ENCODE data around the gene CNGB1.
A peak's percentile ranks its signal among the peaks of the same experiment; 100 is the strongest.

Gene CNGB1

DNA sequence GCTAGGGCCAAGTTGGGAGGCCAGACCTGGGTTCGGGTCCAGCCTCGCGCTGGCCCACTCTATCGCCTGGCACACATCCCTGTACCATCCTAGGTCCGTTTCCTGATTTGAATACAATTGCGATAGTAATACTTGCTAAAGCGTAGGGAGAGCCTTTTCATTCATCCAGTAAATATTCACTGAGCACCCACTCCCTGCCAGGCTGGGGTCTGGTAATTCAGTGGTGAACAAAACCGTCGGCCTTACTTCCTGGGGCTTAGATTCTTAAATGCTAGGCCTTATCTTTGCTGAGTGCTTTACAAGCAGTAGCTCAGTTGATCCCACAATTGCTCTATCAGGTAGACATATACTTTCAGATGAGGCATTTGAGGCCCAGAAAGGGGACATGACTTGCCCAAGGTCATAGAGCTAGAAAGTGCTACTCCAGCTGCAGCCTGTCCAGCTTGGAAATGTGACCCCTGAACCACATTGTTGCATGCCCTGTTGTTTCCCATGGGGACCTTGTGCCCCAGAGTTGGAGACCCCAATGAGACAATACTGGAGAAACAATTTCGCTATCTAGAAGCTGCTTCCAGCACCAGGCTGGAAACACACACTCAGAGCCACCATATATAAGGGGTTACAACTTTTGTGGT is 31.0 kb upstream of the CNGB1 start:
- Histone ChIP-seq H4K91ac (ENCODE audit: low read depth, low read length) (no peak overlapping the region), H3K9me3 (ENCODE audit: insufficient read depth, low read depth, low read length) (no peaks in the 10 kb centered on the region), H3K14ac (ENCODE audit: low read length) (no peak overlapping the region), H4K12ac (ENCODE audit: low read depth, low read length) (no peak overlapping the region), H3K4me1 (ENCODE audit: control insufficient read depth in 1 of 2, insufficient read depth in 2 of 2, low read length in 2 of 2) (peaks cover 8 to 14% of the 10 kb centered on the region in 2 experiments), H3K27me3 (ENCODE audit: insufficient read depth, low read length) (no peaks in the 10 kb centered on the region), H2BK5ac (ENCODE audit: low read depth, low read length, poor library complexity) (no peak overlapping the region), H3K23ac (ENCODE audit: low read length) (no peak overlapping the region), H2AFZ (ENCODE audit: insufficient read depth, low read length, poor library complexity) (no peak overlapping the region), H2BK120ac (ENCODE audit: insufficient read depth, low read length, poor library complexity) (no peak overlapping the region), H3K79me2 (ENCODE audit: control insufficient read depth, insufficient read depth, low read length, poor library complexity) (peaks cover 4% of the 10 kb centered on the region), H3K4ac (ENCODE audit: low read depth, low read length) (no peak overlapping the region), H2BK12ac (ENCODE audit: low read length) (no peak overlapping the region), H3K18ac (ENCODE audit: low read length) (no peak overlapping the region), H3K4me2 (ENCODE audit: low read length) (peak overlapping the region; percentile 100), H3K9ac (ENCODE audit: low read length) (no peak overlapping the region), H3K36me3 (ENCODE audit: control insufficient read depth in 1 of 2, insufficient read depth in 2 of 2, low read length in 2 of 2) (peaks cover 21 to 26% of the 10 kb centered on the region in 2 experiments), H3K27ac (ENCODE audit: low read depth, low read length) (no peak overlapping the region), H4K8ac (ENCODE audit: low read depth, low read length) (no peak overlapping the region), H2AK5ac (ENCODE audit: low read length) (no peak overlapping the region), H3K79me1 (ENCODE audit: low read length) (peaks cover 8% of the 10 kb centered on the region), H3K4me3 (ENCODE audit: low read depth, low read length) (peak overlapping the region; percentile 89)
- WGBS (ENCODE audit: extremely low coverage, insufficient coverage, insufficient read length) = no CpG with 5 or more reads among the region's 10 CpGs
- no peak for DNase-seq

DNA sequence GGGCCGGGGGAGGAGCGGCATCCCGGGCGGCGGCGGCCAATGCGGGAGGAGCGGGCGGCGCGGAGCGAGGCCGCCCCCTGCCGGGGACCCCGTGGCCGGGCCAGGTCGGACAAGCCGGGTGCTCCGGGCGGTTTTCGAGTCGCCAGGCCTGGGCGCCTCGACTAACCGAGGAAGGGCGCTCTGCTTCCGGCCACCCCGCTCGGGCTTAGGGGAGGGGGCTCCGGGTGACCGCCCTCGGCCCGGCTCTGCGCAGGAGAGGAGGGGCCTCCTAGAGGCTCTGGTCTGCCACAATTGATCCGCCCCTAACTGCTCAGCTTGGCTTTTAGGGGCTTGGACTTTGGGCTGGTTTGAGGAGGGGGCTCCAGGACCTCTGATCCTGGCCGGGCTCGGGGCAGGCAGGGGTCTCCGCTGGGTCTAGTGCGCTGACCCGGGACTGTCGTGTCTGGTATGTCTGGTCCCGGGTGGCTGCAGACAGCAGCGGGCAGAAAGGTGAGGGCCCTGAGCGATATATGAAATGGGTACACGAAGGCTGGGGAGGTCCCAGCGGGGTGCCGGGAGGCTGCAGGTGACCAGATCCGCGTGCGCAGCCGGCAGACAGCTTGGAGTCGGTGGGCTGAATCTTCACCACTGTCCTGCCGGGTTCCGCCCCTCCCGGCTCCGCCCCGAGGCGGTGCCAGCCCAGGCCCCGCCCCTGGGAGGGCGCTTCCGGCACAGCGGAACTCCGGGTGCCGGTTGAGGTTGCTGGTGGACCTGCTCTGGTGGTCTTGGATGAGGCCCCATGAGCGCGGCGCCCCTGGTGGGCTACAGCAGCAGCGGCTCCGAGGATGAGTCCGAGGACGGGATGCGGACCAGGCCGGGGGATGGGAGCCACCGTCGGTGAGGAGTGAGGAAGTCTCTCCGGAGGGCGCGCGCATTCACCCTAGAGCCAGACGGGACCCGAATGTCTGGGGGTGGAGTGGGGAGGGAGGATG is 30.1 kb upstream of the CNGB1 start, which contains the start of gene USB1:
Gene USB1, plus strand, starts transcription at position 702 of the 971 bp plus-strand sequence. Its CDS starts 77 bp downstream, at position 779.
- peak within 1 kb of the TSS; percentile 61 for H2BK120ac ChIP-seq (ENCODE audit: insufficient read depth, low read length, poor library complexity)
- whole genome bisulfite sequencing (ENCODE audit: extremely low coverage, insufficient coverage, insufficient read length) = no CpG with 5 or more reads among the region's 81 CpGs
- H3K9ac ChIP-seq (ENCODE audit: low read length) = peak within 1 kb of the TSS; percentile 81
- no peaks in the 10 kb centered on the region for H3K27me3 ChIP-seq (ENCODE audit: insufficient read depth, low read length)
- DNase-seq = peak; percentile 93 to 94
- H3K4me1 ChIP-seq (ENCODE audit: control insufficient read depth in 1 of 2, insufficient read depth in 2 of 2, low read length in 2 of 2) = peaks cover 8 to 14% of the 10 kb centered on the region in 2 experiments
- H3K79me2 ChIP-seq (ENCODE audit: control insufficient read depth, insufficient read depth, low read length, poor library complexity) = peaks cover 4% of the 10 kb centered on the region
- peak within 1 kb of the TSS; percentile 94 for H3K18ac ChIP-seq (ENCODE audit: low read length)
- H2BK12ac ChIP-seq (ENCODE audit: low read length) = no peak within 1 kb of the TSS
- H2AFZ ChIP-seq (ENCODE audit: insufficient read depth, low read length, poor library complexity) = peak within 1 kb of the TSS; percentile 99
- no peak within 1 kb of the TSS for H2AK5ac ChIP-seq (ENCODE audit: low read length)
- peak within 1 kb of the TSS; percentile 98 for H4K8ac ChIP-seq (ENCODE audit: low read depth, low read length)
- peak within 1 kb of the TSS; percentile 65 for H3K27ac ChIP-seq (ENCODE audit: low read depth, low read length)
- H3K79me1 ChIP-seq (ENCODE audit: low read length) = peaks cover 8% of the 10 kb centered on the region
- H3K9me3 ChIP-seq (ENCODE audit: insufficient read depth, low read depth, low read length) = no peaks in the 10 kb centered on the region
- peaks cover 29 to 35% of the 10 kb centered on the region in 2 experiments for H3K36me3 ChIP-seq (ENCODE audit: control insufficient read depth in 1 of 2, insufficient read depth in 2 of 2, low read length in 2 of 2)
- H3K4me3 ChIP-seq (ENCODE audit: low read depth, low read length) = peak within 1 kb of the TSS; percentile 89
- peak within 1 kb of the TSS; percentile 76 for H4K91ac ChIP-seq (ENCODE audit: low read depth, low read length)
- H3K23ac ChIP-seq (ENCODE audit: low read length) = no peak within 1 kb of the TSS
- peak within 1 kb of the TSS; percentile 93 for H4K12ac ChIP-seq (ENCODE audit: low read depth, low read length)
- H2BK5ac ChIP-seq (ENCODE audit: low read depth, low read length, poor library complexity) = peak within 1 kb of the TSS; percentile 50
- H3K4ac ChIP-seq (ENCODE audit: low read depth, low read length) = peak within 1 kb of the TSS; percentile 81
- H3K4me2 ChIP-seq (ENCODE audit: low read length) = peak within 1 kb of the TSS; percentile 100
- peak within 1 kb of the TSS; percentile 94 for H3K14ac ChIP-seq (ENCODE audit: low read length)

DNA sequence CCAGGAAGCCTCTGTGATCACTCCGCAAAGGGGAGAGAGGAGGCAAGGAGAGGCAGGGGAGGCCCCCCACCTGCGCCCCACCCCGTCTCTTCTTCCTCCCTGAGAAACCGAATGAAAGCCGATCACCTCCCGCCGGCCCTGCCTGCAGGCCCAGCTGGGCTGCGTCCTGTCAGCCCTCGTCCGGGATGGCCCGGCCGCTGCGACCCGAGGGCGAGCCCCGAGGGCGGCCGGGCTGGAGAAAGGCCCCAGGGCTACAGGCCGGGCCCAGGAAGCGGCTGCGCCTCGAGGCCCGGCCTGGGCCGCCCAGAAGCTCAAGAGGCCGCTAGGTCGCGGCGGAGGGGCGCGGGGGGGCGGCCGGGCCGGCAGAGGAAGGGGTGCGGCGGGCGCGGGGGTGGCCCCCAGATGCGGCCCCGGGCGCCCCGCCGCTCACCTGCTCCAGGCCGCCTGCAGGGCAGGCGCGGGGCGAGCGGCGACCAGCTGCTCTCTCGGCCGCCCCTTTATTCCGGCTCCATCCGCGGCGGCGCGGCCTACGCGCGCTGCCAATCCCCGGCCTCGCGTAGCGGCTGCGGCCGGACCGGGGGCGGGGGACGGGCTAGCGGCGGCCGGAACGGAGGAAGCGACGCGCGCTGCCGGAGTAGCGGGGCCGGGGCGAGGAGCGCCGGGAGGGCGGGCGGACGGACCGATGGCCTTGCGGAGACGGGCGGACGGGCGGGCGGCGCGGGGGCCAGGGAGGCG is 29.2 kb upstream of the CNGB1 start, which contains the start of gene ZNF319:
Gene ZNF319, minus strand, starts transcription at position 702 of the 735 bp plus-strand sequence. CDS start 2,407 bp downstream, outside the sequence.
- peak; percentile 14 to 61 for DNase-seq
- H2AK5ac ChIP-seq (ENCODE audit: low read length) = peak within 1 kb of the TSS; percentile 6
- H3K79me2 ChIP-seq (ENCODE audit: control insufficient read depth, insufficient read depth, low read length, poor library complexity) = peaks cover 4% of the 10 kb centered on the region
- H2BK5ac ChIP-seq (ENCODE audit: low read depth, low read length, poor library complexity) = peak within 1 kb of the TSS; percentile 50
- peak within 1 kb of the TSS; percentile 100 for H3K4me2 ChIP-seq (ENCODE audit: low read length)
- H4K12ac ChIP-seq (ENCODE audit: low read depth, low read length) = peak within 1 kb of the TSS; percentile 93
- H4K91ac ChIP-seq (ENCODE audit: low read depth, low read length) = peak within 1 kb of the TSS; percentile 76
- peak within 1 kb of the TSS; percentile 81 for H3K4ac ChIP-seq (ENCODE audit: low read depth, low read length)
- peak within 1 kb of the TSS; percentile 94 for H3K14ac ChIP-seq (ENCODE audit: low read length)
- H3K79me1 ChIP-seq (ENCODE audit: low read length) = peaks cover 8% of the 10 kb centered on the region
- peak within 1 kb of the TSS; percentile 94 for H3K18ac ChIP-seq (ENCODE audit: low read length)
- H2AFZ ChIP-seq (ENCODE audit: insufficient read depth, low read length, poor library complexity) = peak within 1 kb of the TSS; percentile 99
- peak within 1 kb of the TSS; percentile 98 for H4K8ac ChIP-seq (ENCODE audit: low read depth, low read length)
- WGBS (ENCODE audit: extremely low coverage, insufficient coverage, insufficient read length) = no CpG with 5 or more reads among the region's 95 CpGs
- H2BK120ac ChIP-seq (ENCODE audit: insufficient read depth, low read length, poor library complexity) = peak within 1 kb of the TSS; percentile 61
- peaks cover 11 to 21% of the 10 kb centered on the region in 2 experiments for H3K4me1 ChIP-seq (ENCODE audit: control insufficient read depth in 1 of 2, insufficient read depth in 2 of 2, low read length in 2 of 2)
- H3K9me3 ChIP-seq (ENCODE audit: insufficient read depth, low read depth, low read length) = no peaks in the 10 kb centered on the region
- H3K27me3 ChIP-seq (ENCODE audit: insufficient read depth, low read length) = no peaks in the 10 kb centered on the region
- no peak within 1 kb of the TSS for H2BK12ac ChIP-seq (ENCODE audit: low read length)
- H3K27ac ChIP-seq (ENCODE audit: low read depth, low read length) = peak within 1 kb of the TSS; percentile 65
- H3K36me3 ChIP-seq (ENCODE audit: control insufficient read depth in 1 of 2, insufficient read depth in 2 of 2, low read length in 2 of 2) = peaks cover 27 to 41% of the 10 kb centered on the region in 2 experiments
- no peak within 1 kb of the TSS for H3K23ac ChIP-seq (ENCODE audit: low read length)
- H3K4me3 ChIP-seq (ENCODE audit: low read depth, low read length) = peak within 1 kb of the TSS; percentile 89
- H3K9ac ChIP-seq (ENCODE audit: low read length) = peak within 1 kb of the TSS; percentile 88

Data from trophoblast cell (in vitro differentiated cells and primary cell).